A549 (cell line): Measurements from ENCODE around the gene CCDC154. TPM values are rescaled to one million over a fixed set of nuclear protein-coding genes. Genes with fewer than 3 reads are reported as not detected.

Source experiments
- ATAC-seq, 2 experiments: fragments of 200-7000 bp in 1 of 2; fragments of >200 bp in 1 of 2; cut with Nextera tagmentation in 1 of 2; cut with Tn5 transposase in 1 of 2; 3 replicates each; pipeline versions ENCODE4 v1.8.0 to v1.9.1; 2018 to 2020; ENCODE audit warnings: mild to moderate bottlenecking in 1 of 2, moderate library complexity in 1 of 2
- CTCF ChIA-PET: fragments of 300-600 bp; sonication (Branson Sonifier 250); formaldehyde crosslinking; extraction: SDS; loops from one replicate; lab custom pipeline; 2021; ENCODE audit warnings: antibody characterized with exemption, inconsistent platforms; lab: Yijun Ruan, JAX
- POLR2A ChIA-PET: fragments of 350-600 bp; formaldehyde crosslinking; extraction: SDS; loops from one replicate; lab custom pipeline; 2021; ENCODE audit warnings: antibody characterized with exemption, inconsistent platforms; lab: Yijun Ruan, JAX
- DNase-seq, 2 experiments: peaks; one replicate each; pipeline versions ENCODE4 v3.0.0 to v3.0.0-alpha.2; 2011 to 2016; ENCODE audit warnings: low read depth in 1 of 2, low spot score in 1 of 2
- FAIRE-seq: peaks from 2 replicates; lab custom pipeline; 2011; peaks lifted over from hg19 to GRCh38; lab: Jason Lieb, UNC
- H3K27ac ChIP-seq, 2 experiments: fragments of >200 bp; sonication (Bioruptor Twin); formaldehyde crosslinking; 3 replicates each; pipeline ENCODE4 v1.5.1; 2016 to 2017
- H3K4me1 ChIP-seq: fragments of >200 bp; sonication (Bioruptor Twin); formaldehyde crosslinking; 3 replicates; pipeline ENCODE4 v1.6.1; 2016
- H3K4me2 ChIP-seq: fragments of >200 bp; sonication (Bioruptor Twin); formaldehyde crosslinking; 3 replicates; pipeline ENCODE4 v1.6.1; 2016
- H3K4me3 ChIP-seq: fragments of >200 bp; sonication (Bioruptor Twin); formaldehyde crosslinking; 3 replicates; pipeline ENCODE4 v1.5.1; 2016
- H3K9me3 ChIP-seq: fragments of >200 bp; sonication (Bioruptor Twin); formaldehyde crosslinking; 3 replicates; pipeline ENCODE4 v1.6.1; 2016
- CBX8 ChIP-seq: fragments of 200-600 bp; sonication (generic); IDR thresholded peaks from 2 replicates; pipeline ENCODE4 v1.6.1; 2016
- CTCF ChIP-seq: fragments of >200 bp; sonication (Bioruptor Twin); formaldehyde crosslinking; IDR thresholded peaks from 3 replicates; pipeline ENCODE4 v1.5.1; 2016
- E2F6 ChIP-seq: IDR thresholded peaks from 2 replicates; pipeline ENCODE4 v1.6.1; 2012; ENCODE audit warnings: low read depth, borderline replicate concordance
- EHF ChIP-seq: fragments of 250-450 bp; sonication (Bioruptor Pico); IDR thresholded peaks from 2 replicates; pipeline ENCODE4 v1.5.0; 2020; ENCODE audit warnings: mild to moderate bottlenecking
- EP300 ChIP-seq, 2 experiments: fragments of >200 bp; sonication (Bioruptor Twin); formaldehyde crosslinking; IDR thresholded peaks; 2 replicates in 1 of 2; 3 replicates in 1 of 2; pipeline ENCODE4 v1.6.1; 2016 to 2017
- FOSB ChIP-seq: fragments of 250-450 bp; sonication (Bioruptor Pico); IDR thresholded peaks from 2 replicates; pipeline ENCODE4 v1.5.0; 2020; ENCODE audit warnings: mild to moderate bottlenecking, moderate library complexity
- GATA3 ChIP-seq: IDR thresholded peaks from 2 replicates; pipeline ENCODE4 v1.6.1; 2012; ENCODE audit warnings: borderline replicate concordance
- HDAC2 ChIP-seq: fragments of 200-600 bp; sonication (generic); IDR thresholded peaks from 2 replicates; pipeline ENCODE4 v1.6.1; 2016
- HES2 ChIP-seq: fragments of >200 bp; sonication (Bioruptor Twin); formaldehyde crosslinking; IDR thresholded peaks from 2 replicates; pipeline ENCODE4 v1.6.1; 2016
- MAFK ChIP-seq: fragments of 450-650 bp; IDR thresholded peaks from 2 replicates; pipeline ENCODE4 v1.6.1; 2014; ENCODE audit not compliant: partially characterized antibody
- MAX ChIP-seq: IDR thresholded peaks from 2 replicates; pipeline ENCODE4 v1.6.1; 2012
- MAZ ChIP-seq: fragments of 150-350 bp; IDR thresholded peaks from 2 replicates; pipeline ENCODE4 v1.6.1; 2014; ENCODE audit warnings: antibody characterized with exemption, low read depth, low read length, borderline replicate concordance
- MYC ChIP-seq: IDR thresholded peaks from 2 replicates; pipeline ENCODE4 v1.6.1; 2012; ENCODE audit warnings: mild to moderate bottlenecking, inconsistent platforms, low read length, improper control_type of control experiment, borderline replicate concordance
- NFE2L2 ChIP-seq: fragments of 150-350 bp; conservative IDR thresholded peaks from 2 replicates; pipeline ENCODE4 v1.6.1; 2014; ENCODE audit warnings: low read length
- PBX3 ChIP-seq: IDR thresholded peaks from 2 replicates; pipeline ENCODE4 v1.6.1; 2012
- POLR2A ChIP-seq: IDR thresholded peaks from 2 replicates; pipeline ENCODE4 v1.6.1; 2012; ENCODE audit warnings: mild to moderate bottlenecking, low read length
- RAD21 ChIP-seq, 2 experiments: fragments of >200 bp in 1 of 2; sonication (Bioruptor Twin) in 1 of 2; formaldehyde crosslinking in 1 of 2; IDR thresholded peaks in 1 of 2; conservative IDR thresholded peaks in 1 of 2; 2 replicates in 1 of 2; 3 replicates in 1 of 2; pipeline ENCODE4 v1.6.1; 2012 to 2018; ENCODE audit warnings: inconsistent platforms in 1 of 2
- RARB ChIP-seq: fragments of 250-450 bp; sonication (Bioruptor Pico); IDR thresholded peaks from 2 replicates; pipeline ENCODE4 v1.8.0; 2021; ENCODE audit warnings: mild to moderate bottlenecking, moderate library complexity
- SMC3 ChIP-seq: fragments of >200 bp; sonication (Bioruptor Twin); formaldehyde crosslinking; IDR thresholded peaks from 3 replicates; pipeline ENCODE4 v1.6.1; 2018; ENCODE audit warnings: inconsistent platforms
- TFCP2L1 ChIP-seq: fragments of 250-450 bp; sonication (Bioruptor Pico); IDR thresholded peaks from 2 replicates; pipeline ENCODE4 v1.5.0; 2021; ENCODE audit warnings: mild to moderate bottlenecking
- USF2 ChIP-seq: fragments of 450-650 bp; IDR thresholded peaks from 2 replicates; pipeline ENCODE4 v1.6.1; 2014; ENCODE audit warnings: antibody characterized with exemption
- ZSCAN20 ChIP-seq: fragments of 250-450 bp; sonication (Bioruptor Pico); IDR thresholded peaks from 2 replicates; pipeline ENCODE4 v1.8.0; 2022; ENCODE audit warnings: mild to moderate bottlenecking, moderate library complexity
- WGBS: methylation state at CpG from one replicate; pipeline ENCODE4 v1.1.6; 2017; ENCODE audit errors: missing lambda C conversion rate; 5-methylcytosine and 5-hydroxymethylcytosine counted together
- polyA plus RNA-seq, 4 experiments: library from polyadenylated mRNA; depleted of rRNA in 3 of 4; stranded (reverse); fragments of >200 nt; fragmentation: RNase III in 1 of 4; extraction: RNeasy Plus Mini Kit Qiagen cat#74134 plus additional on column Dnase treatment in 1 of 4; gene quantifications; 2 replicates in 3 of 4; 3 replicates in 1 of 4; pipeline ENCODE4 v1.2.3, GENCODE V29; 2011 to 2017

The CCDC154 gene
- polyA plus RNA-seq, 2 of the 4 experiments (the other 2 are of a cell fraction), result 0.16 to 0.74 TPM

GRCh38 chr16:1412847-1413246 is 31.5 kb downstream of the CCDC154 start:
- no peak for ATAC-seq
- H3K4me2 ChIP-seq, result no peak overlapping the region
- H3K27ac ChIP-seq, result no peak overlapping the region
- no peaks in the 10 kb centered on the region for H3K9me3 ChIP-seq
- POLR2A ChIA-PET, result interaction anchor here (0.9 kb wide), 1 partner anchor 34 kb away, joined by 3 read pairs; no protein-coding TSS in a partner anchor
- no peak for DNase-seq
- H3K4me3 ChIP-seq, result no peak overlapping the region
- peaks cover 20% of the 10 kb centered on the region for H3K4me1 ChIP-seq
- CTCF ChIA-PET, result interaction anchor here (0.7 to 3.2 kb wide), 8 partner anchors 11 to 166 kb away, joined by 3 to 19 read pairs (median 4); no protein-coding TSS in a partner anchor
- WGBS, result 94% methylated on average over 2 of the region's 2 CpGs
- TF ChIP-seq MYC (no peak), ZSCAN20 (CRISPR knock-in tag) (no peak), EHF (no peak), GATA3 (no peak)
- FAIRE-seq, result no peak

- no peaks in the 10 kb centered on the region for H3K9me3 ChIP-seq
- H3K4me2 ChIP-seq, result peak overlapping the region; percentile 92
- 22% methylated on average over 13 of the region's 42 CpGs for WGBS
- ChIA-PET CTCF (interaction anchor here (0.8 to 4.5 kb wide), 6 partner anchors 8 to 45 kb away, joined by 3 to 27 read pairs (median 4); no protein-coding TSS in a partner anchor), POLR2A (interaction anchor here (0.5 to 1.9 kb wide), 5 partner anchors 9 to 48 kb away, joined by 3 to 8 read pairs (median 3); partner anchors contain the start of gene UQCC4)
- H3K27ac ChIP-seq, result peak overlapping the region; percentile 50 to 75; a peak in 5 of 6 replicates
- TF ChIP-seq ZSCAN20 (CRISPR knock-in tag), result no peak
- TF ChIP-seq GATA3, result no peak
- TF ChIP-seq CBX8, result no peak
- TF ChIP-seq USF2, result peak; percentile 94
- TF ChIP-seq E2F6, result no peak
- TF ChIP-seq NFE2L2, result no peak
- TF ChIP-seq HES2, result no peak
- no peak for TF ChIP-seq HDAC2
- peak; percentile 12; the same call in 1 of the 2 replicates for TF ChIP-seq POLR2A
- TF ChIP-seq MAX, result peak; percentile 46
- ATAC-seq (peak; percentile 87 to 93), FAIRE-seq (no peak), DNase-seq (peak; percentile 78 to 88)
- peaks cover 7% of the 10 kb centered on the region; the same call in 2 of the 3 replicates for H3K4me1 ChIP-seq
- H3K4me3 ChIP-seq, result peak overlapping the region; percentile 55
These were observed 36.1 kb downstream of the CCDC154 start for GRCh38 chr16:1408171-1408837.

GRCh38 chr16:1407753-1408152 is 36.6 kb downstream of the CCDC154 start:
- Histone ChIP-seq H3K27ac (peak overlapping the region in 1 of 2 experiments; percentile 50; a peak in 2 of 6 replicates), H3K9me3 (no peaks in the 10 kb centered on the region), H3K4me1 (peaks cover 7% of the 10 kb centered on the region; the same call in 2 of the 3 replicates), H3K4me2 (peak overlapping the region; percentile 92), H3K4me3 (peak overlapping the region; percentile 55)
- 41% methylated on average over 10 of the region's 11 CpGs for WGBS
- no peak for TF ChIP-seq EP300 (IDR thresholded peaks at IDR 0.05)
- no peak for TF ChIP-seq RAD21 (conservative IDR thresholded peaks at IDR 0.05 in 1 of 2, IDR thresholded peaks at IDR 0.05 in 1 of 2)
- no peak for TF ChIP-seq GATA3
- no peak for TF ChIP-seq RARB (CRISPR knock-in tag)
- no peak for TF ChIP-seq FOSB (CRISPR knock-in tag)
- no peak for TF ChIP-seq PBX3
- no peak for TF ChIP-seq TFCP2L1 (CRISPR knock-in tag)
- TF ChIP-seq CTCF, result no peak
- TF ChIP-seq MAFK, result no peak
- TF ChIP-seq SMC3, result no peak
- no peak for TF ChIP-seq MAZ
- ATAC-seq (peak; percentile 4 to 12; a peak in 3 of 6 replicates), FAIRE-seq (no peak), DNase-seq (no peak)
- ChIA-PET CTCF (interaction anchor here (0.8 to 4.5 kb wide), 6 partner anchors 9 to 44 kb away, joined by 3 to 27 read pairs (median 4); no protein-coding TSS in a partner anchor), POLR2A (interaction anchor here (0.5 to 1.9 kb wide), 5 partner anchors 10 to 47 kb away, joined by 3 to 8 read pairs (median 3); partner anchors contain the start of gene UQCC4)
